GM18858 (cell line): ENCODE data around the gene MRTFB.
"Not testable (repeated sequence)": the region's sequence is repeated elsewhere in the genome, so short reads cannot be mapped to it uniquely, and the experiment has no call there.

Experiments used
- ATAC-seq: cut with Tn5 transposase; IDR thresholded peaks from one replicate; pipeline ENCODE4 v1.9.1; 2021; ENCODE audit not compliant: unreplicated experiment

Gene MRTFB

DNA sequence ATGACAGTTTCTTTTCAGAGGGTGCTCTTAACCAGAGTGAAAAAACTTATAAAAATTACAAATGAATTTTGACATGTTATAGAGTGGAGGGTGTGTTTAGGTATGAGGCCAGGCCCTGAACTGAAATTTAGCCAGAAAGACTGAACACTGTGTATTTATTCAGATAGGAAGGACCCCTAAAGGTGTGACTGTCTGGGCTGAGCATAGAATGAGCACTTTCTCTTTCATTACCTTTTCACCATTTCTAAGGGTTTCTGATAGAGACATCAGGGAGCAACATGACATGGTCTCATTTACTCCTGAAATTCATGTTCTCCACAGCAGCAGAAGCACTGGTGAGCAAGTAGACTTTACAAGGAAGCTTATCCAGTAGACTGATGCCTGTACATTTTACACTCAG, 32.9 kb downstream of the MRTFB start:
- ATAC-seq: no peak

DNA sequence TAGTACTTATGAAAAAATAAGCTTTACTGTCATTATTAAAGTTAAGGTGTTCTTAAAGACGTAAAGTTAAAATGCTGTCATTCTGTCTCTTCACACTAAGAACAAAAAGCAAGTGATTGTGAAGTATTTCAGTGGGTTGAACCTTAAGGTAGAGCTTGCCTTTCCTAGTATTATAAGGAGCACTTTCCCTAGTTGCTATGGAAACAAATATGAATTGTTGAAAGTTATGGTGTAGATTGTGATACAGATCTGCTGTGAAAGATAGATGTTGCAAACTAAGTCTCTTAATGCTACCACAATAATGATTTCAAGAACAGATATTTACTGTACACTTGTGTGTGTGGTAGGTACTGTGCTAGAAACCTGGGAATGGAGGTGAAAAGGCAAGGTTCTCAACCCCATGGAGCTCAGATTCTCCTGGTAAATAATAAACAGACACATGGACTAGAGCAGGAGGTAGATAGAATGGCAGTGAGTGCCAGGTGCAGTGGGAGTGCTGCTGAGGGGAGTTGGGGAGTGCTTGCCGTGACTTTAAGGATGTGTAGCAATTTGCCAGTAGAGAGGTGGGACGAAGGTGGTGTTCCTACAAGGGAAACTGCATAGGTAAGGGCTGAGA, 34.7 kb downstream of the MRTFB start:
- no peak for ATAC-seq

DNA sequence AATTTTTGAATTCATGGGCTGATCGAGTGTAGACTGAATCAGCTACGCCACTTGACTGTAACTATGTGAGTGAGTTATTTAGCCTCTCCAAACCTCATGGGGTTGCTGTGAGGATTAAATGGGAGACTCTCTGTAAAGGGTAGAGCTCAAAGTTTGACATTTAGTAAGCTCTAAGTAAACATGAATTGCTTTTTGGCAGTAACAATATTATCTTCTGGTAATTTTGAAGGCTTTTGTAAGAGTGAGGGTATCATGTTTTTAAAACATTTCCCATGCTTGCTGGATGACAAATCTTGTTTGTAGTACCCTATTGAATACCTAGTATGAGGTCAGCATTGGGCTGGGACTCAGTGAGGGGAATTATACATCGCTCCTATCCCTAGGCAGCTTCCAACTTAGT, 35.3 kb downstream of the MRTFB start:
- no peak for ATAC-seq

DNA sequence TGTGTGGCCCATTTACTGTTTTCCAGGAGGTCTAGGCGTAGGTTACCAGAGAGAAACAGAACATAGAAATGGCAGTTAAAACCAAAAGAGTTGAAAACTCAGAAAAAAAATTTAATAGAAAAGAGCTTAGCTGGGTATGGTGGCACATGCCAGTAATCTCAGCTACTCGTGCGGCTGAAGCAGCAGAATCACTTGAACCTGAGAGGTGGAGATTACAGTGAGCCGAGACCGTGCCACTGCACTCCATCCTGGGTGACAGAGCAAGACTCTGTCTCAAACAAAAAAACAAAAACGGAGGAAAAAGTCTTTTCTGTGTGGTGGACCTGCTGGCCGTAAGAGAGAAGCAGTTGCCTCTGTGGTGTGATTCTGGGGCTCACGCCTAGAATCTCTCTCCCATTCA, 35.8 kb downstream of the MRTFB start:
- no peak for ATAC-seq

DNA sequence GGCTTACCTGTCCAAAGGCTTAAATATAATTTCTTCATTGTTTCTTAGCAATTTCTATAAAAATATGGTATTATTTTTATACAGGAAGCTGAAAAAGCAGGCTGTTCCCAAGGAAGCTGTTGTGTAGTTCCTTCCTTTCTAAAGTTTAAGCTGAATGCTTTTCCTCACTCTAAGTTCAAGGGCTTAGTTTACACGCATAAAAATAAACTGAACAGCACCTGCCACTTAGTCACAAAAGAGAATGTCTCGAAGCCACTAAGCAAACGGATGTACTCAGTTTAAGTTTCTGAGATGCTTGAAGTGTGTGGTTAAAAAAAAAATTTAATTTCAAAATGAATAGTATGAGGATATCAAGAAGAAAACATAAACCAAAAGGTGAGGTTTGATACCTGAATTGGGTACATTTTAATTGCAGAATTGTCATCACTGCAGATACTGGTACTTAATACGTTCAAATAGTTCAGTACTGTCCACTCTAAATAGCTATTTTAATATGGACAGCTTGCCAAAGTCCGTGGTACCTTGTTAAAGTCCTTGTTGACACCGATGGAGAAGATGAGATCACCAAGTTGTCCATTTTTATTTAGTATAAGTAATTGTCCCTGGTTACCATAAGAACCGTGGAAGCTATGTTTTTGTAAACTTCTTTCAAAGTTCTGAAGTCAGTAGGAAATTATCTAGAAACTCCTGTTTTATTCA, 38.1 kb downstream of the MRTFB start:
- ATAC-seq: no peak

DNA sequence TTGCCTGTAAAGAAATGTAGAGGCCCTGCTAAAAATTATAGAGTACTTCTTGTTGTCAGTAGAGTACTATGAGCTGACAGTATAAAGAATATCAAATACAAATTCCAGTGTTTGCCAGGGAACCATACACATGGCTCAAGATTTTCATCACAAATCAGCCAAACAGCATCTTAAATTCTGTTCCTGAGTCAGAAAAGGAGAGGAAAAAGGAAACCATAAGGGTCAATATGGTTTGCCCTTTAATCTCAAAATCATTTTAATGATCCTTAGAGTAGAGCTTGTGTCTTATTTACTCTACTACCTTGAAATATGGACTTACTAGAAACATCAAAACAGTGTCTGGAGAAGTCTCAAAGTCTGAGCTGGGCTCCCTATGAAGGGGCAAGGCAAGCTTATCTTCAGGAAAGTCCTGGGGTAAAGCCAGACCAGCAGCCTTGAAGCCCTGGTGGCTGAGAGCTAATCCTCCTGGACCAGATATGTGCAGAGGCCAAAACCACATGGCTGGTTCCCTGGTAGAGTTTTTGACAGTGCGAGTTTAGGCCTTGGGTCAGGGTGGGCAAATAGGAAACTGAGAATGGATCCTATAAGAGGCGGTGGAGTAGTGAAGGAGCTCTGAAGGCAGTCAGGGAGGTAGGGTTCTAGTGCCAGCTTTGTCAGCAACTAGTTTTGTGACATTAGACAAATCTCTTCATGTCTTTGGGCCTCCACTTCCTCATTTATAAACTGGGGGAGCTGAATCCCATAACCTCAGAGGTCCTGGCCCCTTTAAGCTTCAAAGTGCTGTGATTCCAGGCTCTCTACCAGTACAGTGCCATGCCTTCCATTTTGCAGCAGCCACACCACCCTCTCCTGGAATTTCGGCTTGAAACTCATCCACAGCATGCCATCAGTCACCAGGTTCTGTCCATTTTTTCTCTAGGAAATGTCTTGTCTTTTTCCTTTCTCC, 38.9 kb downstream of the MRTFB start:
- no peak for ATAC-seq

DNA sequence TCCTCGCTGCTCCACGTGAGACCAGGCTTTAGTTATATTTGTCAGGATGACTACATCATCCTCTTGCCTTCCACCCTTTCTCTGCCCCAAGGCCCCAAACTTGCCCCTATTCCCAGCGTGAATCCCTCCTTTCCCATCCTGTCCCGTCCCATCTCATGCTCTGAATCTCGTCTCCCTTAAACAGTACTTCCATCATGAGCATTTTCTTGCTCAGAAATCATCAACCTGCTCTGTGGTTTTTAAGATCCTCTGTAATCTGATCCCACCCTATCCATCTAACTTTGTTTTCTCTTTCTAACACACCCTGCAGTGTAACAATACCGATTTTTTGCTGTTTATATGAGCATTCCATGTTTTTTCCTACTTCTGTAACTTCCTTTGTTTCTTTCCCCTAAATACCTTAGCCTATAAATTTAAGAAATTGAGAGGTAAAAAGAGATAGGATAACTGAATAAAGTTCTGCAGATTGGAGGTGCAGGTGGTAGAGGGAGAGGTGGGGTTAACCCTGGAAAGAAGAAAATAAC, 39.7 kb downstream of the MRTFB start:
- ATAC-seq: no peak

DNA sequence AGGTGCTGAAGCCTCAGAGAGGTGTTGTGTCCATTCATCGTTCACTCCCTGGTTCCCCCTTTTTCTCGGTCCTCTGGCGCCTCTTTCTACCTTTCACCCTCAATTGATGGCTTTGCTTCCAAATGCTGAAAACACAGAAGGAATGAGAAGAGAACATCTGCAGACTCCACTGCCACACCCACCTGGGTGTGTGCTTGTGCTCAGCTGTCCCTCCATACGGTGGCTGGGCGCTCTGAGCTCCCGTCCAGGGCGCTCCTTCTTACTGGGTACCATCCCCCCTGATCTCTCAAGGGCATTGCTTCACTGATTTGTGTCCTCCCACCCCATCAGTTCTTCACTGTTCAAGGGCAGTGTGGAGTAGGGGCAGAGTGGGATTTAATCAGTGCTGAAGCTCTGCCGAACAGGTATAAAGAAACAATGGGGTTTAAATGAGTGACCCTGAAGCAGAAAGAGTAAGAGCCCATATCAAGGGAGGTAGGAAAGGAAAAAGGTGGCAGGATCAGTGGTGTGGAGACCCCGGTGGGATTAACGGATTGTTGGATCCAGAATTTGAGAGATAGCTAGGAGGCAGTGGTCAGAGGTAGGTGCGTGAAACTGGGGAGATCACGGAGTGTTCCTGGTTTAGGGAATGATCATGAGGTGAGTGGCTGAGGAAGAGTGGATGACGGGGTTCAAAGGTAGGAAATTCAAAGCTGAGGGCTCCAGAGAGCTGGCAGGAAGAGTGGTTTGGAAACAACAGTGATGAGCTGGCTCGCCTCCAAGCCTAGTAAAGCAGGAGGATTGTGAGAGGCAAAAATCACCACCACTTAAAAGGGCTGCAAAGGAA, 40.8 kb downstream of the MRTFB start:
- no peak for ATAC-seq

DNA sequence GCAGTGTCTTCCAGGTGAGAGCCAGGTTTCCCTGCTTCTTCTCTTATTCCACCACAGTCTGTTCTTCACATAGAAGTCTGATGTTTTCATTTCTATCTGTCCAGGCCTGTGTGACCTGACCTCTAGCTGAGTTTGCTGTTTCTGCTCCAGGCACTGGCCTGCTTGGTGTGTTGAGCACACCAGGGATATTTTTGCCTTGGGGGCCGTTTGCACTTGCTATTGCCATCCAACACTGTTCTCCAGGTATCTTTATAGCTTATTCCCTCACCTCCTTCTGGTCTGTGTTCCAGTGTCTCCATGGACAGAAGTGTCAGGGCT, 41.4 kb downstream of the MRTFB start:
- no peak for ATAC-seq

DNA sequence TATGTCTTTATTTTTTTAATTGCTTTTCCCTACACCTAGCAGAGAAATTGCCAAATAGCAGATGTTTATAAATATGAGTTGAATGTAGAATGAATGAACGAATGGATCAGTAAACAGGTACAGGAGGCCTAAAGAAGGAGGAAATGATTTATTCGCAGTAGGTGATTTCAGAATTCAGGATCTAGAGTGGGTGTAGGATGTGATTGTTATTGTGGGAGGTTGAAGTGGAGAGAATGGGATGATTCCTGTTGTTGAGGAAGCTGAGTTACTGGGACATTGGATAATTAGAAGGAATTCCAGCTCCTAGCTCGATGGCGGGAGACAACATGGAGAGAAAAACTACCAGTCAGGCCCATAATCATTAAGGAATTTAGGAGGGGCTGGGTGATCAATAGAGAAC, 42.2 kb downstream of the MRTFB start:
- no peak for ATAC-seq

DNA sequence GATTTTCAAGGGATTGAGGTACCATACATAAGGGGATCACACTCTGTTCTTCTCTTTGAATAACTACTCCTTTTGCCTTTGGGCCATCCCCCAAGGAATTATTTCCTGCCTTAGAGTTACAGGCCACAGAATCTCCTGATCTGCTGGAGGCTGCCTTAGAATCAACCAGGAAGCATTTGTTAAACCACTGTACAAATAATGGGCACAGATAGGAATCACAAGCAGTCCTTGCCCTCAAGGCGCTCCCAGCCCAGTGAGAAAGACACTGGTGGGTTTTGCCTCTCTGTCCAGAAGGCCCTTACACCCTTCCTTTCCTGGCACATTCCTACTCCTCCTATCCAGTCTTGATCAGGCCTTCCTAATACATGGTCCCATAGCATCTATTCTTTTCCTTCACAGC, 45.9 kb downstream of the MRTFB start:
- no peak for ATAC-seq

DNA sequence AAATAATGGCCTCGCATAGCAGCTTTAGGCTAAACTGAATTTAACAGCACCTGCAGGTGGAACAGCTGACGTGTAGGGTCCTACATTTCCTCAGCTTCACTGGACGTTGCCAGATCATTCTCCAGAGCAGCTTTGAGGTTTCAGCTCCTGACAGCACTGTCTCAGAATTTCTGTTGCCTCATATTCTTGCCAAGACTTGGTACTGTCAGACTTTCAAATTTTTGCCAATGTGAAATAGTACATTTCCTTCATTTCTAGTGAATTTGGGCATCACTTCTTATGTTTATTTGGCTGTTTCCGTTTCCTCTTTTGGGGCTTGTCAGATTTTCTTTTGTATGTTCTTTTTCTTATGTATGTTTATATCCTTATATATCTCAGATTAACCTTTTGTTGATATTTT, 48.7 kb downstream of the MRTFB start:
- ATAC-seq: no peak

DNA sequence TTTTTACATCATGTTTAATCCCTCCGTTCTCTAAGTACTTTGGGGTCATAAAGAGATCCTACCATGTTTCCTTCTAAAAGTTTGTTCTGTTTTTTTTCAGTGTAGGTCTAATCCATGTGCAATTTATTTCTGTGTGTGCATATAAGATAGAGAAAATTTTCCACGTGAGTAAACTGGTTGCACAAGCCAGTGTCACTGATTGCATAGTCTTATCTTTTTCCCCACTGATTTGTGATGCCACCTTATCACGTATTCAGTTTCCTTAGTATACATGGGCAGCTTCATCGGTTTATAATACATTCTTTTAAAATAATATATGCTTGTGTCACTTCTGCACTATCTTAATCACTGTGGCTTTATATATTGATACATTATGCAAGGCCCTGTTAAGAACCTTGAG, 49.2 kb downstream of the MRTFB start:
- ATAC-seq: no peak

DNA sequence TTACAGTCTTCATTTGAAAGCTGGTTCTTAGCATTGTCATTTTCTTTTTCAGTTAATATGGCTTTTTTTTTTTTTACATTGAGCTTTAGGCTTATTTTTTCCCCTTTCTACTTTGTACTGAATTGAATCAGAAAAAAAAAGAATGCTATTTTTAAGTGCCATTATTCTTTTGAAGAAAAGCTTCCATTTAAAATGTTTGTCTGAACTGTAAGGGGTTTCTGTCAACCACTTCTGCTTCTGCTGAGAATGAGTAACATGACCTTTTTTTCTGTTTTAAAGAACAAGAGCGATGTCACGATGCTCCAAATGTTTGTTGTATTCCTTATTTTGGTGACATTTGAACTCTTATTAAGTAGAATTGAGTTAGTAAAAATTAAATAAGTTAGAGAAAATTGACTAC, 50.0 kb downstream of the MRTFB start:
- no peak for ATAC-seq

DNA sequence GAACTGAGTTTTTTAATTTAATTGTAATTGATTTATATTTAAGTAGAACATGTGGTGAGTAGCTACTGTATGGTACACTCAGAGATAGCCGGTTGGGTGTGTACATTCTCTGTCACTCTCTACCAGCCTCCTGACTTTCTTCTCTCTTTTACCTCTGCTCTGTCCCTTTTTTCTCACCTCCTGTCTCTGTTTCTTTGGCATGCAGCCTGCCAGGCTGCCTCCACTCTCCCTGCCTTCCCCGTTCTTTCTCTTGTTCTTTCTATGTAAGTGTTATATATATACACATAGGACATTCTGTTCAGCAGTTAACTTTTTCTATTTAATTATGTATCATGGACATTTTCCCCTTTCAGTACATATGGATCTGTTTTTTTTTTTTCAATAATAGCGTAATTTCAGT, 50.8 kb downstream of the MRTFB start:
- ATAC-seq: no peak

DNA sequence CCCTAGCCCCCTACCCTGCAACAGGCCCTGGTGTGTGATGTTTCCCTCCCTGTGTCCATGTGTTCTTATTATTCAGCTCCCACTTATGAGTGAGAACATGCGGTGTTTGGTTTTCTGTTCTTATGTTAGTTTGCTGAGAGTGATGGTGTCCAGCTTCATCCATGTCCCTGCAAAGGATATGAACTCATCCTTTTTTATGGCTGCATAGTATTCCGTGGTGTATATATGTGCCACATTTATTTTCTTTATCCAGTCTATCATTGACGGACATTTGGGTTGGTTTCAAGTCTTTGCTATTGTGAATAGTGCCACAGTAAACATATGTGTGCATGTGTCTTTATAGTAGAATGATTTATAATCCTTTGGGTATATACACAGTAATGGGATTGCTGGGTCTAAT, 51.3 kb downstream of the MRTFB start:
- ATAC-seq: not testable (repeated sequence)

DNA sequence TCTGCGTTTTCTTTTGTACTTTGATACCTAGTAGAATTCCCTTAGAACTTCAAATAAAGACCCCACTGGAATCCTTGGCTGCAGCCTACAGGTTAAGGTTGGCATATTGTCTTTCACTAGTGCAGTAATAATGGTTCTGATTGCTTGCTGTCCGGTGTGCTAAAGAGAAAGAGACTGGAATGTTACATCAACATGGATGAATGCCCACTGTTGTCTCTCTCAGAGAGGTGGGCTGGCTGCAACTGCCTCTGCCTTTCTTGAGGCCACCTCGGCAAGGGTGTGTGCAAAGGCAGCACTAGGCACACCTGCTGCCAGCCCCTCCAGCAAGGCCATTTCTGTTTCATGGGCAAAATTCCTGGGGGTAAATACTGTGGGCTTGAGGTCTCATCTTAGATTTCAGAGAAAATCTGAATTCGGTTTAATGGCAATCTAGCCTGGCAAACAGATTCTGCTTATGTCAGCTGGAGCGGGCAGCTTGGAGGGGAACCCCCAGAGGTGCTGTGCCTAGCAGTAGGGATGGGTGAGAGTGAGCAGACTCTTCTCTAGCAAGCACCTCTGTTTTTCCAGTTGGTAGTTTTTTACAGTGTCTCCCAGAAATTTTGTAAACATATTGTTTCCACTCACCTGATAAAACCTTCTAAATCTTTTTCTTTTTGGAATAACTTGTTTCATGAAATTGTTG, 54.0 kb downstream of the MRTFB start:
- ATAC-seq: no peak

DNA sequence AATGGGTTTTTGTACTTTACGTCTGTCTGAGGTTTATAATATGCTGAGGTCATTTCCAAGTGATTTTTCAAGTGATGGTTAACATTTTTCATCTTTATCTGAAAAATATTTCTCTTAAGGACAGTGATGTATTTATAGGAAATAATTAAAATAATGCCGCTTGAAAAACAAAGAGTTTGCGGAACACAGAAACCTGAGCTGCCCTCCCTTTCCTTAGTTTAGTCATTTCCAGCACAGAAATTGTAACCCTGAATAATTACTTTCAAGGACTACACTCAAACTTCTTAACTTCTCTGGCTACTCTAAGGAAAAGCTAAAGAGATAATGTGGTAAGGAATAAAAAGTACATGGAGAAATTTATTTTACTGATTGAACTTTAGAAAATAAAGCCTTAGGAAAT, 54.6 kb downstream of the MRTFB start:
- no peak for ATAC-seq

DNA sequence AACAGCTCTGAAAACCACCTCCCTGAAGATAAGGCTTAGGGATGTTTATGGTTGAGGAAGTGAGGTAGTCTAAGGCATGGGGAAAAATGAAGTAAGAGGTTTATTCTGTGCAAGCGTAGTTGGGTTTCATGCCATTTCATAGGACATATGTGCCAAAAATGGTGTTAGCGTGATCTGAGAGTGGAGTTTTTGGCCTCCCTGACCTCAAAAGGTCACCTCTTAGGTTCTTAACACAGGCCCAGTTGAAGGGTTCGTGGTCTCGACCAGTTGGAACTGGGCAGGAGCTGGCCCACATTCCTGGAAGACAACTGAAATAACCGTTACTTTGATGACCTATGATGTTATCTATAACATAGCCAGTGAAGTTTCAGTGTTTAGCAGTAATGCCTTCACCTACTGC, 57.0 kb downstream of the MRTFB start:
- no peak for ATAC-seq

DNA sequence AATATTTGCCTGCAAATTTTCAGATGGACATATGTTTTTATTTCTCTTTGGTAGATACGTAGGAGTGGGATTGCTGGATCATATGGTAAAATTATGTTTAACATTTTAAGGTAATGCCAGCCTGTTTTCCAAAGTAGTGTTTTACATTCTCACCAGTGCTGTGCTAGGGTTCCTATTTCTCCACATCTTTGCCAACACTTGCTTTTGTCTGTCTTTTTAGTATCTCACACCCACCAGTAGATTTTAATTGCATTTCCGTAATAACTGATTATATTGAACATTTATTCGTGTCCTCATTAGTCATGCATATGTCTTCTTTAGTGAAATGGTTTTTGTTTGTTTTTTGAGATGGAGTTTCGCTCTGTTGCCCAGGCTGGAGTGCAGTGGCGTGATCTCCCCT, 58.4 kb downstream of the MRTFB start:
- no peak for ATAC-seq
